Measurements from ENCODE around the gene PPP3CA.

GRCh38 chr4:101136373-101137370, 210.7 kb downstream of the PPP3CA start:
- no peak for TF ChIP-seq CBX8 (IDR thresholded peaks at IDR 0.05; ENCODE audit: borderline replicate concordance, low read depth, low read length)
- TF ChIP-seq, protein P1, sequence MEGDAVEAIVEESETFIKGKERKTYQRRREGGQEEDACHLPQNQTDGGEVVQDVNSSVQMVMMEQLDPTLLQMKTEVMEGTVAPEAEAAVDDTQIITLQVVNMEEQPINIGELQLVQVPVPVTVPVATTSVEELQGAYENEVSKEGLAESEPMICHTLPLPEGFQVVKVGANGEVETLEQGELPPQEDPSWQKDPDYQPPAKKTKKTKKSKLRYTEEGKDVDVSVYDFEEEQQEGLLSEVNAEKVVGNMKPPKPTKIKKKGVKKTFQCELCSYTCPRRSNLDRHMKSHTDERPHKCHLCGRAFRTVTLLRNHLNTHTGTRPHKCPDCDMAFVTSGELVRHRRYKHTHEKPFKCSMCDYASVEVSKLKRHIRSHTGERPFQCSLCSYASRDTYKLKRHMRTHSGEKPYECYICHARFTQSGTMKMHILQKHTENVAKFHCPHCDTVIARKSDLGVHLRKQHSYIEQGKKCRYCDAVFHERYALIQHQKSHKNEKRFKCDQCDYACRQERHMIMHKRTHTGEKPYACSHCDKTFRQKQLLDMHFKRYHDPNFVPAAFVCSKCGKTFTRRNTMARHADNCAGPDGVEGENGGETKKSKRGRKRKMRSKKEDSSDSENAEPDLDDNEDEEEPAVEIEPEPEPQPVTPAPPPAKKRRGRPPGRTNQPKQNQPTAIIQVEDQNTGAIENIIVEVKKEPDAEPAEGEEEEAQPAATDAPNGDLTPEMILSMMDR (IDR thresholded peaks at IDR 0.05; ENCODE audit: control extremely low read depth in 1 of 3, insufficient read depth in 1 of 3, low read depth in 1 of 3, low read length in 3 of 3): no peak
- TF ChIP-seq POLR2A (IDR thresholded peaks at IDR 0.05; ENCODE audit: control extremely low read depth in 1 of 2, low read depth in 2 of 2, low read length in 2 of 2): no peak
- TF ChIP-seq POLR2AphosphoS5 (IDR thresholded peaks at IDR 0.05; ENCODE audit: low read depth, low read length): no peak
- no peak for TF ChIP-seq TAF1 (IDR thresholded peaks at IDR 0.05; ENCODE audit: low read depth, low read length)
- no peak for TF ChIP-seq RNF2 (IDR thresholded peaks at IDR 0.05; ENCODE audit: borderline replicate concordance, low read depth, low read length, missing control alignments, poor library complexity, severe bottlenecking)
- no peak for TF ChIP-seq EZH2 (IDR thresholded peaks at IDR 0.05; ENCODE audit: low read depth, low read length, severe bottlenecking)
- TF ChIP-seq ATF2 (IDR thresholded peaks at IDR 0.05; ENCODE audit: low read length): no peak
- TF ChIP-seq SRF (IDR thresholded peaks at IDR 0.05; ENCODE audit: low read depth, low read length): no peak
- no peak for TF ChIP-seq EP300 (IDR thresholded peaks at IDR 0.05; ENCODE audit: borderline replicate concordance in 1 of 2, low read depth in 2 of 2, low read length in 2 of 2)
- TF ChIP-seq HDAC2 (IDR thresholded peaks at IDR 0.05; ENCODE audit: borderline replicate concordance in 1 of 2, low read depth in 2 of 2, low read length in 2 of 2): no peak
- no peak for TF ChIP-seq SUZ12 (IDR thresholded peaks at IDR 0.05; ENCODE audit: low read length)
- TF ChIP-seq, protein P2, sequence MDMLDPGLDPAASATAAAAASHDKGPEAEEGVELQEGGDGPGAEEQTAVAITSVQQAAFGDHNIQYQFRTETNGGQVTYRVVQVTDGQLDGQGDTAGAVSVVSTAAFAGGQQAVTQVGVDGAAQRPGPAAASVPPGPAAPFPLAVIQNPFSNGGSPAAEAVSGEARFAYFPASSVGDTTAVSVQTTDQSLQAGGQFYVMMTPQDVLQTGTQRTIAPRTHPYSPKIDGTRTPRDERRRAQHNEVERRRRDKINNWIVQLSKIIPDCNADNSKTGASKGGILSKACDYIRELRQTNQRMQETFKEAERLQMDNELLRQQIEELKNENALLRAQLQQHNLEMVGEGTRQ (IDR thresholded peaks at IDR 0.05; ENCODE audit: low read length): no peak
- no peak for TF ChIP-seq MAX (IDR thresholded peaks at IDR 0.05)

Data from H1 (cell line).